ENCODE measurements around the gene DNMT3L. TPM values are rescaled to one million over a fixed set of nuclear protein-coding genes. Genes with fewer than 3 reads are reported as not detected.

DNMT3L gene
- total and polyA plus RNA-seq, 4 donors: 0.18 to 0.99 (median 0.25) TPM; not detected in 1

- Histone ChIP-seq H3K9me3 (ENCODE audit: control insufficient read depth in 4 of 4, low read length in 3 of 4) (no peaks in the 10 kb centered on the region), H3K27ac (ENCODE audit: low read depth in 1 of 2, low read length in 2 of 2) (no peak overlapping the region), H3K4me3 (ENCODE audit: low read depth in 1 of 3, low read length in 3 of 3) (no peak overlapping the region), H3K9ac (ENCODE audit: low read depth in 1 of 2, low read length in 2 of 2) (no peak overlapping the region), H3K27me3 (ENCODE audit: control insufficient read depth in 4 of 4, insufficient read depth in 4 of 4, low read length in 3 of 4) (no peaks in the 10 kb centered on the region), H3K36me3 (ENCODE audit: control insufficient read depth in 4 of 4, insufficient read depth in 3 of 4, low read depth in 1 of 4, low read length in 3 of 4) (no peaks in the 10 kb centered on the region), H3K4me1 (ENCODE audit: control insufficient read depth in 4 of 4, insufficient read depth in 4 of 4, low read length in 3 of 4) (no peaks in the 10 kb centered on the region)
- TF ChIP-seq ATF3 (IDR thresholded peaks at IDR 0.05) (no peak), RXRA (IDR thresholded peaks at IDR 0.05) (no peak), HNF4G (IDR thresholded peaks at IDR 0.05) (no peak), YY1 (IDR thresholded peaks at IDR 0.05) (no peak), HNF4A (conservative IDR thresholded peaks at IDR 0.05) (no peak), REST (IDR thresholded peaks at IDR 0.05) (no peak), EGR1 (IDR thresholded peaks at IDR 0.05; ENCODE audit: low read depth in 2 of 2) (no peak), FOXA1 (IDR thresholded peaks at IDR 0.05) (no peak), MAX (IDR thresholded peaks at IDR 0.05) (no peak), FOXA2 (IDR thresholded peaks at IDR 0.05) (no peak), NR2F2 (IDR thresholded peaks at IDR 0.05) (no peak), SP1 (IDR thresholded peaks at IDR 0.05) (no peak), RAD21 (IDR thresholded peaks at IDR 0.05) (no peak), ZBTB33 (IDR thresholded peaks at IDR 0.05) (no peak), GABPA (IDR thresholded peaks at IDR 0.05 in 1 of 2, conservative IDR thresholded peaks at IDR 0.05 in 1 of 2) (no peak), JUND (IDR thresholded peaks at IDR 0.05) (no peak), TAF1 (conservative IDR thresholded peaks at IDR 0.05) (no peak), CTCF (IDR thresholded peaks at IDR 0.05; ENCODE audit: low read depth, low read length, missing input control) (no peak)
- WGBS: 95% methylated on average over 7 of the region's 7 CpGs
- DNase-seq (ENCODE audit: low spot score): no peak
These were observed 11.3 kb upstream of the DNMT3L start for GRCh38 chr21:44273046-44273445.

Measured in liver (tissue), 9 donors.